Mesendoderm (in vitro differentiated cells): ENCODE data around the gene ZNF598.

Experiments used
- DNase-seq: peaks from one replicate; pipeline ENCODE4 v3.0.0; 2013
- H2AK5ac ChIP-seq: 2 replicates; pipeline ENCODE4 v1.6.1; 2013; ENCODE audit warnings: low read length, inconsistent platforms
- H2BK120ac ChIP-seq: 2 replicates; pipeline ENCODE4 v1.6.1; 2013; ENCODE audit warnings: low read depth, mild to moderate bottlenecking, low read length, moderate library complexity, mixed read lengths
- H2BK15ac ChIP-seq: replicated peaks from 2 replicates; pipeline ENCODE4 v1.6.1; 2013; ENCODE audit warnings: low read depth, mild to moderate bottlenecking, moderate library complexity
- H2BK5ac ChIP-seq: 2 replicates; pipeline ENCODE4 v1.6.1; 2013; ENCODE audit warnings: low read length, inconsistent platforms
- H3K18ac ChIP-seq: 2 replicates; pipeline ENCODE4 v1.6.1; 2013; ENCODE audit warnings: mild to moderate bottlenecking, low read length, mixed read lengths
- H3K23ac ChIP-seq: one replicate; pipeline ENCODE4 v1.6.1; 2013; ENCODE audit warnings: low read length
- H3K27ac ChIP-seq: 2 replicates; pipeline ENCODE4 v1.5.1; 2013; ENCODE audit warnings: low read depth, mild to moderate bottlenecking, inconsistent platforms, low read length, moderate library complexity
- H3K27me3 ChIP-seq: 2 replicates; pipeline ENCODE4 v1.6.1; 2013; ENCODE audit warnings: low read length, control low read depth, mild to moderate bottlenecking, inconsistent platforms; ENCODE audit not compliant: insufficient read depth, poor library complexity
- H3K36me3 ChIP-seq: 2 replicates; pipeline ENCODE4 v1.6.1; 2013; ENCODE audit warnings: low read length, inconsistent platforms; ENCODE audit not compliant: control insufficient read depth, insufficient read depth
- H3K4ac ChIP-seq: one replicate; pipeline ENCODE4 v1.6.1; 2013; ENCODE audit warnings: low read depth, mild to moderate bottlenecking, low read length, moderate library complexity
- H3K4me1 ChIP-seq: 2 replicates; pipeline ENCODE4 v1.6.1; 2013; ENCODE audit warnings: low read depth, low read length, inconsistent platforms; ENCODE audit not compliant: control insufficient read depth
- H3K4me2 ChIP-seq: 2 replicates; pipeline ENCODE4 v1.6.1; 2013; ENCODE audit warnings: low read length
- H3K4me3 ChIP-seq: 2 replicates; pipeline ENCODE4 v1.5.1; 2013; ENCODE audit warnings: mild to moderate bottlenecking, low read length
- H3K56ac ChIP-seq: one replicate; pipeline ENCODE4 v1.6.1; 2013; ENCODE audit warnings: low read length
- H3K79me1 ChIP-seq: 2 replicates; pipeline ENCODE4 v1.6.1; 2013; ENCODE audit warnings: low read length, inconsistent platforms
- H3K79me2 ChIP-seq: 2 replicates; pipeline ENCODE4 v1.6.1; 2013; ENCODE audit warnings: mild to moderate bottlenecking, low read length; ENCODE audit not compliant: control insufficient read depth, insufficient read depth
- H3K9ac ChIP-seq: 2 replicates; pipeline ENCODE4 v1.6.1; 2013; ENCODE audit warnings: low read length, inconsistent platforms
- H4K5ac ChIP-seq: one replicate; pipeline ENCODE4 v1.6.1; 2013; ENCODE audit warnings: low read length
- H4K8ac ChIP-seq: one replicate; pipeline ENCODE4 v1.6.1; 2013; ENCODE audit warnings: low read depth, mild to moderate bottlenecking, control low read depth, low read length, moderate library complexity
- WGBS: extraction: QIAGEN DNeasy Blood & Tissue Kit; methylation state at CpG from one replicate; pipeline ENCODE4 v1.1.7; 2013; ENCODE audit warnings: low lambda C conversion rate, missing lambda C conversion rate; ENCODE audit not compliant: insufficient coverage; ENCODE audit errors: extremely low coverage; 5-methylcytosine and 5-hydroxymethylcytosine counted together

The ZNF598 gene

GRCh38 chr16:2026461-2027023 lies 16.9 kb upstream of the ZNF598 start, which contains the start of gene NHERF2:
Gene NHERF2 (plus strand): TSS chr16:2026902. CDS start chr16:2027006, 104 bp downstream.
- Histone ChIP-seq H3K18ac (no peak within 1 kb of the TSS), H2BK5ac (no peak within 1 kb of the TSS), H2BK120ac (no peak within 1 kb of the TSS), H3K4me1 (no peaks in the 10 kb centered on the region), H3K27ac (no peak within 1 kb of the TSS), H3K4ac (no peak within 1 kb of the TSS), H2BK15ac (no peak within 1 kb of the TSS), H3K23ac (no peak within 1 kb of the TSS), H3K79me1 (no peaks in the 10 kb centered on the region), H2AK5ac (no peak within 1 kb of the TSS), H3K4me2 (peak within 1 kb of the TSS; percentile 36), H3K9ac (peak within 1 kb of the TSS; percentile 61), H4K8ac (no peak within 1 kb of the TSS), H3K36me3 (no peaks in the 10 kb centered on the region), H3K4me3 (no peak within 1 kb of the TSS), H3K56ac (peak within 1 kb of the TSS; percentile 78), H3K27me3 (no peaks in the 10 kb centered on the region), H4K5ac (no peak within 1 kb of the TSS), H3K79me2 (no peaks in the 10 kb centered on the region)
- no CpG with 5 or more reads among the region's 59 CpGs for WGBS
- DNase-seq = no peak

GRCh38 chr16:2025878-2026460 lies 16.3 kb upstream of the ZNF598 start:
- Histone ChIP-seq H3K79me1 (no peaks in the 10 kb centered on the region), H3K23ac (no peak overlapping the region), H3K4me1 (no peaks in the 10 kb centered on the region), H3K79me2 (no peaks in the 10 kb centered on the region), H3K9ac (no peak overlapping the region), H2AK5ac (no peak overlapping the region), H3K36me3 (no peaks in the 10 kb centered on the region), H3K56ac (no peak overlapping the region), H2BK15ac (no peak overlapping the region), H3K27me3 (no peaks in the 10 kb centered on the region), H4K5ac (no peak overlapping the region), H3K27ac (no peak overlapping the region), H4K8ac (no peak overlapping the region), H3K4ac (no peak overlapping the region), H3K4me3 (no peak overlapping the region), H2BK120ac (no peak overlapping the region), H3K18ac (no peak overlapping the region), H3K4me2 (no peak overlapping the region), H2BK5ac (no peak overlapping the region)
- WGBS = no CpG with 5 or more reads among the region's 16 CpGs
- DNase-seq = no peak

GRCh38 chr16:2025251-2025650 lies 15.6 kb upstream of the ZNF598 start:
- Histone ChIP-seq H3K18ac (no peak overlapping the region), H3K27me3 (peaks cover 6% of the 10 kb centered on the region), H3K4me2 (no peak overlapping the region), H3K4ac (no peak overlapping the region), H3K36me3 (no peaks in the 10 kb centered on the region), H4K5ac (no peak overlapping the region), H3K27ac (no peak overlapping the region), H2BK5ac (no peak overlapping the region), H4K8ac (no peak overlapping the region), H2BK120ac (no peak overlapping the region), H3K23ac (no peak overlapping the region), H3K79me2 (no peaks in the 10 kb centered on the region), H3K79me1 (no peaks in the 10 kb centered on the region), H3K9ac (no peak overlapping the region), H2BK15ac (no peak overlapping the region), H3K4me3 (no peak overlapping the region), H3K4me1 (no peaks in the 10 kb centered on the region), H2AK5ac (no peak overlapping the region), H3K56ac (no peak overlapping the region)
- DNase-seq = no peak
- WGBS = no CpG with 5 or more reads among the region's 14 CpGs

- no peak overlapping the region for H2AK5ac ChIP-seq
- H3K4me2 ChIP-seq = no peak overlapping the region
- no CpG with 5 or more reads among the region's 12 CpGs for WGBS
- peak overlapping the region; percentile 93 for H3K56ac ChIP-seq
- H3K27me3 ChIP-seq = peaks cover 14% of the 10 kb centered on the region
- no peak overlapping the region for H3K18ac ChIP-seq
- no peak for DNase-seq
- H3K79me2 ChIP-seq = no peaks in the 10 kb centered on the region
- no peak overlapping the region for H3K4me3 ChIP-seq
- H4K5ac ChIP-seq = no peak overlapping the region
- H2BK15ac ChIP-seq = no peak overlapping the region
- H3K4ac ChIP-seq = no peak overlapping the region
- H3K9ac ChIP-seq = peak overlapping the region; percentile 20
- H4K8ac ChIP-seq = no peak overlapping the region
- no peak overlapping the region for H3K23ac ChIP-seq
- H2BK5ac ChIP-seq = no peak overlapping the region
- H3K79me1 ChIP-seq = no peaks in the 10 kb centered on the region
- H3K4me1 ChIP-seq = no peaks in the 10 kb centered on the region
- no peak overlapping the region for H2BK120ac ChIP-seq
- H3K36me3 ChIP-seq = no peaks in the 10 kb centered on the region
- H3K27ac ChIP-seq = no peak overlapping the region
Observed at GRCh38 chr16:2024032-2024420, 14.4 kb upstream of the ZNF598 start.

- DNase-seq = peak; percentile 90
- no peak overlapping the region for H3K4me3 ChIP-seq
- peaks cover 14% of the 10 kb centered on the region for H3K27me3 ChIP-seq
- H3K79me2 ChIP-seq = no peaks in the 10 kb centered on the region
- H3K23ac ChIP-seq = no peak overlapping the region
- peak overlapping the region; percentile 97 for H3K4me2 ChIP-seq
- peak overlapping the region; percentile 40 for H3K27ac ChIP-seq
- H2BK15ac ChIP-seq = no peak overlapping the region
- peak overlapping the region; percentile 94 for H3K56ac ChIP-seq
- peak overlapping the region; percentile 42 for H3K4ac ChIP-seq
- no peaks in the 10 kb centered on the region for H3K4me1 ChIP-seq
- H2AK5ac ChIP-seq = no peak overlapping the region
- H2BK120ac ChIP-seq = no peak overlapping the region
- no peaks in the 10 kb centered on the region for H3K79me1 ChIP-seq
- H3K36me3 ChIP-seq = no peaks in the 10 kb centered on the region
- no CpG with 5 or more reads among the region's 53 CpGs for WGBS
- peak overlapping the region; percentile 41 for H3K18ac ChIP-seq
- H4K8ac ChIP-seq = no peak overlapping the region
- H3K9ac ChIP-seq = peak overlapping the region; percentile 86
- peak overlapping the region; percentile 74 for H2BK5ac ChIP-seq
- no peak overlapping the region for H4K5ac ChIP-seq
Observed at GRCh38 chr16:2023092-2024031, 13.7 kb upstream of the ZNF598 start.
